ACC112 (cell line): ENCODE measurements around the gene RHBDD2.
A peak's percentile ranks its signal among the peaks of the same experiment; 100 is the strongest.
"Not testable (repeated sequence)": the region's sequence is repeated elsewhere in the genome, so short reads cannot be mapped to it uniquely, and the experiment has no call there.

Experiments used
- H2AFZ ChIP-seq: fragments of 200-600 bp; sonication (generic); one replicate; pipeline ENCODE4 v1.6.0; 2017; ENCODE audit warnings: antibody characterized with exemption, low read length; ENCODE audit not compliant: unreplicated experiment
- H3K27ac ChIP-seq: fragments of 200-600 bp; sonication (generic); 2 replicates; pipeline ENCODE4 v1.5.1; 2014; ENCODE audit warnings: low read depth, mild to moderate bottlenecking, antibody characterized with exemption, low read length, moderate library complexity
- H3K27me3 ChIP-seq: fragments of 200-600 bp; sonication (generic); 2 replicates; pipeline ENCODE4 v1.6.1; 2014; ENCODE audit warnings: mild to moderate bottlenecking, antibody characterized with exemption, low read length, moderate library complexity, mixed read lengths; ENCODE audit not compliant: insufficient read depth
- H3K36me3 ChIP-seq: fragments of 200-600 bp; sonication (generic); 2 replicates; pipeline ENCODE4 v1.6.1; 2016; ENCODE audit warnings: mild to moderate bottlenecking, antibody characterized with exemption, low read length, moderate library complexity, mixed read lengths; ENCODE audit not compliant: insufficient read depth
- H3K4me1 ChIP-seq: fragments of 200-600 bp; sonication (generic); one replicate; pipeline ENCODE4 v1.6.1; 2016; ENCODE audit warnings: low read length, mixed read lengths; ENCODE audit not compliant: insufficient read depth, unreplicated experiment, control insufficient read depth
- H3K4me3 ChIP-seq: fragments of 200-600 bp; sonication (generic); 2 replicates; pipeline ENCODE4 v1.5.1; 2014; ENCODE audit warnings: mild to moderate bottlenecking, low read depth, low read length
- H3K79me2 ChIP-seq: fragments of 200-600 bp; sonication (generic); one replicate; pipeline ENCODE4 v1.6.0; 2016; ENCODE audit warnings: low read length; ENCODE audit not compliant: control insufficient read depth, unreplicated experiment, insufficient read depth

RHBDD2 gene

GRCh38 chr7:75876126-75876881 is 2.5 kb upstream of the RHBDD2 start:
- peaks cover 21% of the 10 kb centered on the region for H3K4me1 ChIP-seq
- no peak overlapping the region for H2AFZ ChIP-seq
- no peaks in the 10 kb centered on the region for H3K27me3 ChIP-seq
- no peak overlapping the region for H3K4me3 ChIP-seq
- H3K27ac ChIP-seq, result no peak overlapping the region
- no peaks in the 10 kb centered on the region for H3K36me3 ChIP-seq
- peaks cover 16% of the 10 kb centered on the region for H3K79me2 ChIP-seq

- H3K27ac ChIP-seq, result peak overlapping the region; percentile 23
- peak overlapping the region; percentile 64 for H3K4me3 ChIP-seq
- H3K79me2 ChIP-seq, result peaks cover 17% of the 10 kb centered on the region
- peak overlapping the region; percentile 64 for H2AFZ ChIP-seq
- H3K27me3 ChIP-seq, result no peaks in the 10 kb centered on the region
- H3K36me3 ChIP-seq, result peaks cover 7% of the 10 kb centered on the region; the same call in 1 of the 2 replicates
- peaks cover 14% of the 10 kb centered on the region for H3K4me1 ChIP-seq
These were observed 494 bp upstream of the RHBDD2 start for GRCh38 chr7:75878312-75878768.

- peak overlapping the region; percentile 1; the same call in 1 of the 2 replicates for H3K27ac ChIP-seq
These were observed 944 bp downstream of the RHBDD2 start for GRCh38 chr7:75879771-75880184.

GRCh38 chr7:75880242-75880641 is 1.4 kb downstream of the RHBDD2 start:
- Histone ChIP-seq H3K4me3 (peak overlapping the region; percentile 98), H2AFZ (no peak overlapping the region), H3K36me3 (peaks cover 7% of the 10 kb centered on the region; the same call in 1 of the 2 replicates), H3K27me3 (no peaks in the 10 kb centered on the region), H3K4me1 (peaks cover 14% of the 10 kb centered on the region), H3K79me2 (peaks cover 17% of the 10 kb centered on the region), H3K27ac (no peak overlapping the region)

More at GRCh38 chr7:75879771-75880184, 944 bp downstream of the RHBDD2 start:
- H2AFZ ChIP-seq, result peak overlapping the region; percentile 31
- peaks cover 17% of the 10 kb centered on the region for H3K79me2 ChIP-seq
- peaks cover 14% of the 10 kb centered on the region for H3K4me1 ChIP-seq
- H3K27me3 ChIP-seq, result no peaks in the 10 kb centered on the region
- peaks cover 7% of the 10 kb centered on the region; the same call in 1 of the 2 replicates for H3K36me3 ChIP-seq
- H3K4me3 ChIP-seq, result peak overlapping the region; percentile 98

- Histone ChIP-seq H3K27ac (no peak overlapping the region), H3K27me3 (no peaks in the 10 kb centered on the region), H3K79me2 (peaks cover 17% of the 10 kb centered on the region), H3K36me3 (peaks cover 7% of the 10 kb centered on the region; the same call in 1 of the 2 replicates), H3K4me1 (peaks cover 14% of the 10 kb centered on the region), H3K4me3 (no peak overlapping the region), H2AFZ (no peak overlapping the region)
These were observed 2.7 kb downstream of the RHBDD2 start for GRCh38 chr7:75881436-75882095.

DNA sequence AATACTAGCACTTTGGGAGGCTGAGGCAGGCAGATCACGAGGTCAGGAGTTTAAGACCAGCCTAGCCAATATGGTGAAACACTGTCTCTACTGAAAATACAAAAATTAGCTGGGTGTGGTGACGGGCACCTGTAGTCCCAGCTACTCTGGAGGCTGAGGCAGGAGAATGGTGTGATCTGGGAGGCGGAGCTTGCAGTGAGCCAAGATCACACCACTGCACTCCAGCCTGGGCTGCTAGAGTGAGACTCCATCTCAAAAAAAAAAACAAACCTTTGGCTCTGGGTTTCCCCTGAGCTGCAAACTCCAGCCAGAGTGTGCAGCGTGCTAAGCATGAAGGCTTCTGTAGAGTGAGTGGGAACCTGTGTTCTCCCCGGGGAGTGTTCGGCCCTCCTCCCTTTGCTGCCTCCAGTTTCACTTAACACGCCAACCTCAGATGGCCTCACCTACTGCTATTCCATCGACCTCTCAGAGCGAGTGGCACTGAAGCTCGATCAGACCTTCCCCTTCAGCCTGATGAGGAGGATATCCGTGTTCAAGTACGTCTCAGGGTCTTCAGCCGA is 4.5 kb downstream of the RHBDD2 start:
- H3K36me3 ChIP-seq, result not testable (repeated sequence)

GRCh38 chr7:75884476-75884875 is 5.6 kb downstream of the RHBDD2 start:
- Histone ChIP-seq H3K4me3 (no peak overlapping the region), H3K27me3 (no peaks in the 10 kb centered on the region), H2AFZ (no peak overlapping the region), H3K79me2 (peaks cover 12% of the 10 kb centered on the region), H3K27ac (no peak overlapping the region), H3K36me3 (peaks cover 7% of the 10 kb centered on the region; the same call in 1 of the 2 replicates), H3K4me1 (peaks cover 7% of the 10 kb centered on the region)

More for the DNA sequence above, 4.5 kb downstream of the RHBDD2 start:
- peaks cover 17% of the 10 kb centered on the region for H3K79me2 ChIP-seq
- not testable (repeated sequence) for H2AFZ ChIP-seq, H3K27ac ChIP-seq, H3K4me1 ChIP-seq, H3K4me3 ChIP-seq, H3K27me3 ChIP-seq

GRCh38 chr7:75885036-75885435 is 6.2 kb downstream of the RHBDD2 start:
- Histone ChIP-seq H2AFZ (no peak overlapping the region), H3K4me1 (peaks cover 10% of the 10 kb centered on the region), H3K4me3 (no peak overlapping the region), H3K27me3 (no peaks in the 10 kb centered on the region), H3K27ac (no peak overlapping the region), H3K79me2 (peaks cover 7% of the 10 kb centered on the region), H3K36me3 (peaks cover 7% of the 10 kb centered on the region; the same call in 1 of the 2 replicates)

GRCh38 chr7:75887669-75888369 is 9.0 kb downstream of the RHBDD2 start:
- H3K79me2 ChIP-seq, result no peaks in the 10 kb centered on the region
- H3K36me3 ChIP-seq, result peaks cover under 1% of the 10 kb centered on the region; the same call in 1 of the 2 replicates
- H3K4me3 ChIP-seq, result no peak overlapping the region
- H3K4me1 ChIP-seq, result peaks cover 8% of the 10 kb centered on the region
- H3K27me3 ChIP-seq, result no peaks in the 10 kb centered on the region
- H3K27ac ChIP-seq, result no peak overlapping the region
- H2AFZ ChIP-seq, result no peak overlapping the region
